HG03457 (cell line): ENCODE results near the gene DNMT3L.
"Not testable (repeated sequence)": the region's sequence is repeated elsewhere in the genome, so short reads cannot be mapped to it uniquely, and the experiment has no call there.

Experiments used
- ATAC-seq: cut with Tn5 transposase; IDR thresholded peaks from one replicate; pipeline ENCODE4 v1.9.1; 2021; ENCODE audit warnings: moderate number of reproducible peaks; ENCODE audit not compliant: unreplicated experiment

DNMT3L gene

GRCh38 chr21:44295163-44295573, 33.5 kb upstream of the DNMT3L start:
- ATAC-seq = no peak

- ATAC-seq = no peak
Observed at GRCh38 chr21:44294391-44295162, 32.9 kb upstream of the DNMT3L start.

GRCh38 chr21:44293551-44294231, 32.0 kb upstream of the DNMT3L start:
- ATAC-seq = no peak

GRCh38 chr21:44292812-44293195, 31.1 kb upstream of the DNMT3L start:
- ATAC-seq = no peak

- ATAC-seq = no peak
Observed at GRCh38 chr21:44291936-44292811, 30.5 kb upstream of the DNMT3L start.

GRCh38 chr21:44291078-44291935, 29.6 kb upstream of the DNMT3L start:
- no peak for ATAC-seq

GRCh38 chr21:44290327-44291077, 28.8 kb upstream of the DNMT3L start:
- ATAC-seq = no peak

GRCh38 chr21:44289381-44290010, 27.8 kb upstream of the DNMT3L start:
- ATAC-seq = no peak

- ATAC-seq = no peak
Observed at GRCh38 chr21:44288251-44289110, 26.8 kb upstream of the DNMT3L start.

- no peak for ATAC-seq
Observed at GRCh38 chr21:44286716-44287632, 25.3 kb upstream of the DNMT3L start.

- no peak for ATAC-seq
Observed at GRCh38 chr21:44286086-44286715, 24.5 kb upstream of the DNMT3L start.

- ATAC-seq = no peak
Observed at GRCh38 chr21:44285138-44285992, 23.7 kb upstream of the DNMT3L start, which contains the start of gene AIRE. Gene AIRE (plus strand): TSS chr21:44285876. CDS start chr21:44286007, 131 bp downstream.

- no peak for ATAC-seq
Observed at GRCh38 chr21:44283948-44284347, 22.3 kb upstream of the DNMT3L start.

- not testable (repeated sequence) for ATAC-seq
Observed at GRCh38 chr21:44283211-44283785, 21.6 kb upstream of the DNMT3L start.

- no peak for ATAC-seq
Observed at GRCh38 chr21:44282370-44282769, 20.7 kb upstream of the DNMT3L start.
